Keratinocyte (primary cell): ENCODE data around the gene FOXP3. TPM values are rescaled to one million over a fixed set of nuclear protein-coding genes. Genes with fewer than 3 reads are reported as not detected.
A peak's percentile ranks its signal among the peaks of the same experiment; 100 is the strongest.

ENCODE experiments used
- DNase-seq: peaks from one replicate; pipeline ENCODE4 v3.0.0-alpha.2; 2011; ENCODE audit warnings: low read depth, missing footprints, low spot score
- FAIRE-seq: peaks from 2 replicates; lab custom pipeline; 2011; peaks lifted over from hg19 to GRCh38; lab: Jason Lieb, UNC
- H2AFZ ChIP-seq: 2 replicates; pipeline ENCODE4 v1.6.0; 2012; ENCODE audit warnings: low read length, control low read depth, inconsistent platforms; ENCODE audit not compliant: control insufficient read depth
- H3K27ac ChIP-seq: 2 replicates; pipeline ENCODE4 v1.5.1; 2011; ENCODE audit warnings: low read length; ENCODE audit not compliant: control insufficient read depth, insufficient read depth
- H3K27me3 ChIP-seq: 3 replicates; pipeline ENCODE4 v1.6.0; 2011; ENCODE audit warnings: low read length; ENCODE audit not compliant: control insufficient read depth, insufficient read depth; ENCODE audit errors: extremely low read depth
- H3K36me3 ChIP-seq, 2 experiments: 2 replicates in 1 of 2; 3 replicates in 1 of 2; pipeline ENCODE4 v1.5.1; 2011; ENCODE audit warnings: low read length in 2 of 2, mild to moderate bottlenecking in 1 of 2; ENCODE audit not compliant: control insufficient read depth in 2 of 2, insufficient read depth in 2 of 2; ENCODE audit errors: extremely low read depth in 1 of 2
- H3K4me1 ChIP-seq: 3 replicates; pipeline ENCODE4 v1.5.1; 2011; ENCODE audit warnings: low read length; ENCODE audit not compliant: control insufficient read depth, insufficient read depth; ENCODE audit errors: extremely low read depth
- H3K4me2 ChIP-seq: 3 replicates; pipeline ENCODE4 v1.6.0; 2011; ENCODE audit warnings: low read depth, low read length; ENCODE audit not compliant: control insufficient read depth, insufficient read depth; ENCODE audit errors: extremely low read depth
- H3K4me3 ChIP-seq, 3 experiments: fragments of 200-600 bp in 1 of 3; sonication (generic) in 1 of 3; 2 replicates in 2 of 3; 3 replicates in 1 of 3; pipeline ENCODE4 v1.5.1; 2011 to 2016; ENCODE audit warnings: low read length in 3 of 3, mild to moderate bottlenecking in 3 of 3, control low read depth in 2 of 3, inconsistent platforms in 1 of 3, low read depth in 1 of 3, mixed read lengths in 1 of 3, mixed run types in 1 of 3, moderate library complexity in 1 of 3; ENCODE audit not compliant: control insufficient read depth in 2 of 3, insufficient read depth in 2 of 3; ENCODE audit errors: extremely low read depth in 1 of 3
- H3K79me2 ChIP-seq: 2 replicates; pipeline ENCODE4 v1.6.0; 2012; ENCODE audit warnings: low read length; ENCODE audit not compliant: control insufficient read depth, insufficient read depth
- H3K9ac ChIP-seq: 3 replicates; pipeline ENCODE4 v1.6.0; 2011; ENCODE audit warnings: low read length; ENCODE audit not compliant: control insufficient read depth, insufficient read depth; ENCODE audit errors: extremely low read depth
- H3K9me1 ChIP-seq: 3 replicates; pipeline ENCODE4 v1.6.0; 2011; ENCODE audit warnings: low read length; ENCODE audit not compliant: control insufficient read depth, insufficient read depth; ENCODE audit errors: extremely low read depth
- H3K9me3 ChIP-seq: 2 replicates; pipeline ENCODE4 v1.5.1; 2012; ENCODE audit warnings: low read depth, low read length; ENCODE audit not compliant: control insufficient read depth
- H4K20me1 ChIP-seq: 3 replicates; pipeline ENCODE4 v1.6.0; 2011; ENCODE audit warnings: low read length; ENCODE audit not compliant: control insufficient read depth, insufficient read depth; ENCODE audit errors: extremely low read depth
- CTCF ChIP-seq, 3 experiments: IDR thresholded peaks in 1 of 3; conservative IDR thresholded peaks in 1 of 3; optimal IDR thresholded peaks in 1 of 3; 2 replicates in 2 of 3; 3 replicates in 1 of 3; pipeline versions ENCODE3 to v1.5.1; 2011; ENCODE audit warnings: low read length in 3 of 3, mild to moderate bottlenecking in 3 of 3, moderate library complexity in 2 of 3, control low read depth in 1 of 3, inconsistent platforms in 1 of 3; ENCODE audit not compliant: insufficient read depth in 2 of 3; ENCODE audit errors: extremely low read depth in 1 of 3
- EZH2 ChIP-seq: IDR thresholded peaks from one replicate; pipeline ENCODE4 v1.6.1; 2012; ENCODE audit warnings: inconsistent platforms, mild to moderate bottlenecking, low read length, moderate library complexity
- dilution Hi-C: fragments of 300-500 bp; cut with MboI; formaldehyde crosslinking; loops from one replicate; pipeline ENCODE4 v1.7.0; 2020; ENCODE audit warnings: low sequenced_read_pairs; ENCODE audit not compliant: extremely low pct_ligation_motif_present
- polyA plus RNA-seq, 5 experiments: library from polyadenylated mRNA; depleted of rRNA in 3 of 5; stranded (reverse) in 3 of 5; stranded (forward) in 1 of 5; unstranded in 1 of 5; fragments of >200 nt; gene quantifications; 1 replicate in 1 of 5; 2 replicates in 3 of 5; 3 replicates in 1 of 5; pipeline versions ENCODE4 v1.2.1 to v1.2.3, GENCODE V29; 2011 to 2012; ENCODE audit warnings: missing spikeins in 2 of 5, low read depth in 1 of 5, low replicate concordance in 1 of 5

Gene FOXP3
- polyA plus RNA-seq, 1 donor (not counting 4 experiments of a cell fraction or from before 2014, with no cell fraction given), result 0.05 TPM

GRCh38 chrX:49282647-49283011 is 18.1 kb upstream of the FOXP3 start:
- H3K79me2 ChIP-seq, result no peaks in the 10 kb centered on the region
- no peaks in the 10 kb centered on the region for H3K4me1 ChIP-seq
- no peak overlapping the region for H2AFZ ChIP-seq
- H3K9me3 ChIP-seq, result no peaks in the 10 kb centered on the region
- H3K9ac ChIP-seq, result no peak overlapping the region
- TF ChIP-seq EZH2 (no peak), CTCF (optimal IDR thresholded peaks at IDR 0.05 in 1 of 3, IDR thresholded peaks at IDR 0.05 in 1 of 3, conservative IDR thresholded peaks at IDR 0.05 in 1 of 3; ENCODE audit: extremely low read depth in 1 of 3, insufficient read depth in 2 of 3, low read length in 3 of 3) (peak in 1 of 3 experiments; percentile 15)
- H3K27ac ChIP-seq, result no peak overlapping the region
- H4K20me1 ChIP-seq, result no peaks in the 10 kb centered on the region
- no peak overlapping the region for H3K4me3 ChIP-seq
- H3K9me1 ChIP-seq, result no peaks in the 10 kb centered on the region
- dilution Hi-C loops, result no loop called here
- H3K4me2 ChIP-seq, result no peak overlapping the region
- no peaks in the 10 kb centered on the region for H3K27me3 ChIP-seq
- H3K36me3 ChIP-seq, result no peaks in the 10 kb centered on the region
- FAIRE-seq, result no peak
- no peak for DNase-seq

- no peaks in the 10 kb centered on the region for H4K20me1 ChIP-seq
- no peaks in the 10 kb centered on the region for H3K36me3 ChIP-seq
- TF ChIP-seq CTCF (optimal IDR thresholded peaks at IDR 0.05 in 1 of 3, IDR thresholded peaks at IDR 0.05 in 1 of 3, conservative IDR thresholded peaks at IDR 0.05 in 1 of 3; ENCODE audit: extremely low read depth in 1 of 3, insufficient read depth in 2 of 3, low read length in 3 of 3) (no peak), EZH2 (no peak)
- no peak overlapping the region for H3K9ac ChIP-seq
- dilution Hi-C loops, result no loop called here
- no peaks in the 10 kb centered on the region for H3K79me2 ChIP-seq
- DNase-seq (no peak), FAIRE-seq (no peak)
- H3K4me2 ChIP-seq, result no peak overlapping the region
- no peak overlapping the region for H3K4me3 ChIP-seq
- H3K9me1 ChIP-seq, result no peaks in the 10 kb centered on the region
- no peak overlapping the region for H2AFZ ChIP-seq
- no peaks in the 10 kb centered on the region for H3K4me1 ChIP-seq
- no peak overlapping the region for H3K27ac ChIP-seq
- H3K27me3 ChIP-seq, result no peaks in the 10 kb centered on the region
- no peaks in the 10 kb centered on the region for H3K9me3 ChIP-seq
Observed at GRCh38 chrX:49278081-49278480, 13.6 kb upstream of the FOXP3 start.
